NCI-H187 treated with DMSO at 0.1 percent for 48 hours (cell line): ENCODE measurements around the gene PHIP.
"Not testable (repeated sequence)": the region's sequence is repeated elsewhere in the genome, so short reads cannot be mapped to it uniquely, and the experiment has no call there.

Experiments
- DNase-seq: peaks from one replicate; lab custom pipeline; 2025; lab: John Stamatoyannopoulos, UW

PHIP gene

GRCh38 chr6:79078075-79078969 lies at the start of gene PHIP:
Gene PHIP, minus strand, starts transcription at chr6:79078254. Its CDS starts 186 bp downstream, at chr6:79078068.
- DNase-seq = peak; percentile 61

GRCh38 chr6:79127660-79128059 lies 49.6 kb upstream of the PHIP start:
- no peak for DNase-seq

DNA sequence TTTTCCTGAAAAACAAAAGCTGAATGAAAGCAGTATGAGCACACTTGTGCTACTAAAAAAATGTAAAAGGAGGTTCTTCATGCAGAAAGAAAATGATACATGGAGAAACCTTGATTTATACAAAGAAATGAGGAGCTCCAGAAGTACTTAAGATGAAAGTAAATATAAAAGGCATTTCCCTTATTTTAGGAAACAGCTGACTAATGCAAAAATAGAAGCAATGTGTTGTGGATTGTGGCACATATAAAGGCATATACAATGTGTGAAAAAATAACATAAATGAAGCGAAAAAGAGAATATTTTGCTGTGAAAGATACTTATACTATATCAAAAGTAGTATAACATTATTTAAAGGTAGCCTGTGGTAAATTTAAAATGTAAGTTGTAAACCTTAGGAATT lies 41.2 kb upstream of the PHIP start:
- DNase-seq = no peak

- no peak for DNase-seq
Measured at GRCh38 chr6:79117752-79118151, 39.7 kb upstream of the PHIP start.

DNA sequence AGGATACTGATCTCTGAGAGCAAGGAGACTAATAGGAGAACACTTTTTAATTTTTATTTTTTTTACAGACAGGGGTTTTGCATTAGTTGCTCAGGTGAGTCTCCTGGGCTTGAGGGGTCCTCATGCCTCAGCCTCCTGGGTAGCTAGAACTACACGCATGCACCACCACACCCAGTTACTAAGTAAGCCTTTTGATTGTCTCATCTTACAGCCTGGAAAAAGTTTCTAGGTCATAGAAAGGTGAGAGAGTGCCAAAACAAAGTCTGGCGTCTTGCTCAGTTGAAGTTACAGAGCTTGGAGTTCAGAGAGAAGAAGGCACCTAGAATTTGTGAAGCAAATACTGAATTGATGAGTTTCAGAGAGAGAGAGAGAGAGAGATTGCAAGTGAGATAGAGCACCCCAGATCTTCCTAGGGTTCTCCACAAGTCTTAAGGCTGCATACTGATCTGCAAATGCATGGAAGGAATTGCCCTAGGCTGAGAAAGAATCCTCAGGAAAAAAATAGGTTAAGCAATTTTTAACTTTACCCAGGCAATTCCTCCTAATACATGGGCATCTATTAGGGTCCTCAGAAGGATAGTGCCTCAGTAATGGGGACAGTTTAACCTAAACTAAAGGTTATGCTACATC lies 37.6 kb upstream of the PHIP start:
- no peak for DNase-seq

GRCh38 chr6:79111549-79111948 lies 33.5 kb upstream of the PHIP start:
- no peak for DNase-seq

GRCh38 chr6:79101164-79101563 lies 23.1 kb upstream of the PHIP start:
- no peak for DNase-seq

- no peak for DNase-seq
Measured at GRCh38 chr6:79100304-79100703, 22.2 kb upstream of the PHIP start.

DNA sequence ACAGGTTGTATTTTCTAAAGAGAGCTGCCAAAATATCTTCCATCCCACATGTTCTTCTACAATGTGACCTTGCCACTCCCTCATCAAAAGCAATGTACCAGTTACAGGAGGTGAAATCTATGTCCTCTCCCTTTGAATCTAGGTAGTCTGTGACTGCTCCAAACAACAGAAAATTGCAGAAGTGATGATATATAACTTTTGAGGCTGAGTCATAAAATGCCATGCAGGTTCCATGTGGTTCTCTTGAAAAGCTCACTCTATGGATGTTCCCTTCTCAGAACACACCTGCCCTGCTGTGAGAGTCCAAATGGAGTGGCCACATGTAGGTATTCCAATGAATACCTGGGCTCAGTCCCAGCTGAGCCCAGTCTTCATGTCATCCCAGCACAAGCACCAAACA lies 16.9 kb upstream of the PHIP start:
- DNase-seq = no peak

GRCh38 chr6:79091801-79092200 lies 13.7 kb upstream of the PHIP start:
- not testable (repeated sequence) for DNase-seq

GRCh38 chr6:79089552-79090404 lies 11.7 kb upstream of the PHIP start:
- no peak for DNase-seq

DNA sequence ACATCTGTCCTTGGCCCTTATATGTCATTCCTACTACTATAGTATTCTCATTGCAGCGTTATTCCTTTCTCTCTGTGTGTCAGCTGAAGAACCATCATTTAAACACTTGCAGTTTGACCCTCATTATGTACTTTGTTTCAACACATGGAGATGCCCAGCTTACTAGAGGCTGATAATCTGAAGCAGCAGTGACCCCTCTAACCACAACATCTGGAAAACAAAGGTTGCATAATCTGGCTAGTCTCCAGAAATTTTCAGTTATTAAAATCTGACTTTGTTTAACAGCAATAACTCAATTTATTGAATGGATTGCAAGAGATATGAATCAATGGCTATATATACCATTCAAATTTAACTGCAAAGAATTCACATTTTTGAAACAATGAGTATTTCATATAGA lies 6.6 kb upstream of the PHIP start:
- no peak for DNase-seq

GRCh38 chr6:79082304-79082703 lies 4.2 kb upstream of the PHIP start:
- no peak for DNase-seq

DNA sequence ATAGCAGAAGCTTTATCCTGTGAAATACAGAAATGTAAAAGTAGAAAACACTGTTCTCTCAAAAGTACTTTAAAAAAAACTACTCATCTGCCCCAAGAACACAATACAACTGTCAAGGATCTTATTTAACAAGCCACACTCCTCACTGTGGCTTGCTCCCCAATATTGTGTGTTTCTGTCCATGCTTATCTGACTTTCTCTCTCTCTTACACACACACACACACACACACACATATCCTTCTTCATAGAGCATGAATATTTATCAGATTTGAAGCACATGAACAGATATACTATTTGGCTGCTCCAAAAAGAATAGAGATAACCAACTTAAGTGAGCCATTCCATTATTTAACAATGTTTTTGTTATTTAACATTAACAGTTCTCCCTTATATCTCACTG lies 3.6 kb upstream of the PHIP start:
- no peak for DNase-seq

- no peak for DNase-seq
Measured at GRCh38 chr6:79079561-79080041, 1.5 kb upstream of the PHIP start.

- no peak for DNase-seq
Measured at GRCh38 chr6:79077715-79078074, 359 bp downstream of the PHIP start.

- DNase-seq = peak; percentile 65
Measured at GRCh38 chr6:79076782-79077641, 1.0 kb downstream of the PHIP start.

DNA sequence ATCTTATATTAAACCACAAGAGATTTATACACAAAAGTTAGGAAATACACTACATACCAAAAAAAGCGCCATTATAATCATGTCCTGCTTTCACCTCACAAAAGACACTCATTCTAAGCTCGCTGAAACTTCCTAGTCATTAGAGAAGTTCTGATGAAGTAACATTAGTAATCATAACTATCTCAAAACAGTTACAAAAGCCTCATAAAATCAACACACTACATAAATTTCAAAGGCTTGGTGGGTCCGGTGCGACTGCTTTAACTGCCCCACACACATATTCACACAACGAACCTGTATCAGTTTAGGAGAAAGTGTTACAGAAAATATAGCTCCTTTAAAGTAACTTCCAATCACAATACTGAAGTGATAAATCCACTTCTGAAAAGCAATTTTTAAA lies 1.9 kb downstream of the PHIP start:
- DNase-seq = no peak

- no peak for DNase-seq
Measured at GRCh38 chr6:79073888-79074287, 4.2 kb downstream of the PHIP start.

- DNase-seq = no peak
Measured at GRCh38 chr6:79072640-79073181, 5.3 kb downstream of the PHIP start.

GRCh38 chr6:79071547-79071946 lies 6.5 kb downstream of the PHIP start:
- no peak for DNase-seq
